LNCaP clone FGC (cell line): Measurements from ENCODE around the gene BRF1.

Experiments used
- DNase-seq: peaks from one replicate; pipeline ENCODE4 v3.0.0-alpha.2; 2011; ENCODE audit warnings: low read depth
- H3K4me3 ChIP-seq: 2 replicates; pipeline ENCODE4 v1.5.1; 2011; ENCODE audit warnings: mild to moderate bottlenecking, low read depth, low read length, control low read depth
- TF ChIP-seq, protein P1 (sequence below): IDR thresholded peaks from 2 replicates; pipeline ENCODE4 v1.5.1; 2012; ENCODE audit warnings: mild to moderate bottlenecking; ENCODE audit not compliant: control insufficient read depth, insufficient read depth; ENCODE audit errors: extremely low read depth

BRF1 gene

DNA sequence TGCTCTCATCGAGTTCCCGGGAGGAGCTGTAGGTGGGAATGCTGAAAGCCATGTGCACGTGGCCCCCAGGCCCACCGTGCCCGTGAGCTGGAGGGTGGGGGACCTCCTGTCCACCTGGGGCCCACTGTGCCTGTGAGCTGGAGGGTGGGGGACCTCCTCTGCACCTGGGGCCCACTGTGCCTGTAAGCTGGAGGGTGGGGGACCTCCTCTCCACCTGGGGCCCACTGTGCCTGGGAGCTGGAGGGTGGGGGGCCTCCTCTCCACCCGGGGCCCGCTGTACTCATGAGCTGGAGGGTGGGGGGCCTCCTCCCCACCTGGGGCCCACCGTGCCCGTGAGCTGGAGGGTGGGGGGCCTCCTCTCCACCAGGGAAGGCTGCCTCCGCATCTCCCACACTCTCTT is 105.8 kb downstream of the BRF1 start:
- TF ChIP-seq, protein P1, sequence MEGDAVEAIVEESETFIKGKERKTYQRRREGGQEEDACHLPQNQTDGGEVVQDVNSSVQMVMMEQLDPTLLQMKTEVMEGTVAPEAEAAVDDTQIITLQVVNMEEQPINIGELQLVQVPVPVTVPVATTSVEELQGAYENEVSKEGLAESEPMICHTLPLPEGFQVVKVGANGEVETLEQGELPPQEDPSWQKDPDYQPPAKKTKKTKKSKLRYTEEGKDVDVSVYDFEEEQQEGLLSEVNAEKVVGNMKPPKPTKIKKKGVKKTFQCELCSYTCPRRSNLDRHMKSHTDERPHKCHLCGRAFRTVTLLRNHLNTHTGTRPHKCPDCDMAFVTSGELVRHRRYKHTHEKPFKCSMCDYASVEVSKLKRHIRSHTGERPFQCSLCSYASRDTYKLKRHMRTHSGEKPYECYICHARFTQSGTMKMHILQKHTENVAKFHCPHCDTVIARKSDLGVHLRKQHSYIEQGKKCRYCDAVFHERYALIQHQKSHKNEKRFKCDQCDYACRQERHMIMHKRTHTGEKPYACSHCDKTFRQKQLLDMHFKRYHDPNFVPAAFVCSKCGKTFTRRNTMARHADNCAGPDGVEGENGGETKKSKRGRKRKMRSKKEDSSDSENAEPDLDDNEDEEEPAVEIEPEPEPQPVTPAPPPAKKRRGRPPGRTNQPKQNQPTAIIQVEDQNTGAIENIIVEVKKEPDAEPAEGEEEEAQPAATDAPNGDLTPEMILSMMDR: no peak
- no peak for DNase-seq

DNA sequence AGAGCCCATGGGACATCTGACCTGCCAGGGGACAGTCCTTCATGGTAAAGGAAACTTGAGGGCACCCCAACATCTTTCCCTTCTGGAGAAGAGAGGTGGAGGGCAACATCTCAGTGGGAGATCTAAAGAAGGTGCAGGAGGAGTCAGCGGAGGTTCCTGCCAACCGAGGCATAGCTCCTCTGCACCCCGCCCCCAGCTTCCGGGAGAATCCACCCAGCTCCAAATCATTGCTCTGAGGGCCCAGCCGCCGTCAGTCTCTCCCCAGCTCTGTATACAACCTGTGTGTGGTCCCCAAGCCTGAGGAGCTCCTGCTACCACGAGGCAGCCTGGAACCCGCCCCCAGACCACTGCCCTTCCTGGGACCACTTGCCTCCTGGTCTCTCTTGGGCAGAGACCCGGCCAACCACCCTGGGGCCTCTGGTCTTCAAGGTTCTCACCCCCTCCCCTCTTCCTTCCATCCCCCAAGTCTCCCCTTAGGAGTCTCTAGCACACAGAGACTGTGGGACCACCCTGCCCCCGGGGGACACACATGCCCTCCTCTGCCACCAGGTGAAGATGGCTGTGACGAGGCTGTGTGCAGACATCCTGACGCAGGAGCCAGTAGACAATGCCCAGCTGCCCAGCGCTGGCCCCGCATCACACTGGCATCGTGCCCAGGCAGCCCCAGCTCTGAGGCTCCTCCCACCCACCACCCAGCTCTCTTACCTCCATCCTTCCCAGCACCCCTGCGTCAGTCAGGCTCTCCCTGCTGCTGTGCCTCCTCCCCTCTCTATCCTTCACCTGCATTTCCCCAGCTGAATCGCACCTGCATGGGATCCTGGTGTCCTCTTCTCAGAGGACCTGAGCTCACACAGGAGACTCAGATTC is 106.7 kb downstream of the BRF1 start:
- DNase-seq: no peak
- no peak overlapping the region for H3K4me3 ChIP-seq
- TF ChIP-seq, protein P1: no peak

More for the DNA sequence above, 105.8 kb downstream of the BRF1 start:
- no peak overlapping the region for H3K4me3 ChIP-seq

DNA sequence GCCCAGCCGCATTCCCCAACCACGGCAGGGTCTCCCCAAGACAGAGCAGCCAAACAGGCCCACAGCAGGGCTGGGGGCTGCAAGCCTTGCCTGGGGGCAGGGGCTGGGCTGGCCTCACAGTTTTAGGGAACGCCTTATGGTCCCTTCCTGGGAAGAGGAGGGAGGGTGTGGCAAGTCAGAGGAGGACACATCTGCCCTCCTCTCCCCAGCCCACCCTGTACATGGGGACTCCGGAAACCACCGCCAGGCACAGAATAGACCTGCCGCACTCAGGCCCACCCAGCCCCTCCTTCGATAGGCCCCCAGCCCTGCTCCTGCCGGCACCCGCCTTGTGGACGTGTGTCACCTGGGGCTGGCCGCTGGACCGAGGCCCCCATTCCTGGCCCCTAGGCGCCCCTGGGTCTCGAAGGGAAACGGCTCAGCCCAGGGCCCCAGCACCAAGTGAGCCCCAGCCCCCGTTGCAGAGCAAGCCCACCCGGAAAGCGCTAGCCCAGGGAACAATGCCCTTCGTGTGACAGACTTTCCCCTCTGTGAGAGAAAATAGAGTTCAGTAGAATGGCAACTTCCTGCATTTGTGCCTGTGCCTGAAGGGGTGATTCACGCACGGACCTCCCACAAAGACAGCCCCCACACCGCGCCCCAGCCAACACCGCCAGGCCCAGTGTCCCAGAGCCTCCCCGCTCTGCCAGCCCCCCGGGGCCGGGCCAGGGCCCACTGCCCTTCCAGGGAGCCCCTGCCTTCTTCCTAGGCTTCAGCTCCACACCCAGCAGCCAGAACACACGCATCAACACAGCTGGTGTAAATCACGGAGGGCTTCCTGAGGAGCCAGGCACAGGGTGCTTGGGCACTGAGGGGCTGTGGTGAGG is 107.7 kb downstream of the BRF1 start:
- no peak for DNase-seq
- H3K4me3 ChIP-seq: no peak overlapping the region
- TF ChIP-seq, protein P1: no peak

DNA sequence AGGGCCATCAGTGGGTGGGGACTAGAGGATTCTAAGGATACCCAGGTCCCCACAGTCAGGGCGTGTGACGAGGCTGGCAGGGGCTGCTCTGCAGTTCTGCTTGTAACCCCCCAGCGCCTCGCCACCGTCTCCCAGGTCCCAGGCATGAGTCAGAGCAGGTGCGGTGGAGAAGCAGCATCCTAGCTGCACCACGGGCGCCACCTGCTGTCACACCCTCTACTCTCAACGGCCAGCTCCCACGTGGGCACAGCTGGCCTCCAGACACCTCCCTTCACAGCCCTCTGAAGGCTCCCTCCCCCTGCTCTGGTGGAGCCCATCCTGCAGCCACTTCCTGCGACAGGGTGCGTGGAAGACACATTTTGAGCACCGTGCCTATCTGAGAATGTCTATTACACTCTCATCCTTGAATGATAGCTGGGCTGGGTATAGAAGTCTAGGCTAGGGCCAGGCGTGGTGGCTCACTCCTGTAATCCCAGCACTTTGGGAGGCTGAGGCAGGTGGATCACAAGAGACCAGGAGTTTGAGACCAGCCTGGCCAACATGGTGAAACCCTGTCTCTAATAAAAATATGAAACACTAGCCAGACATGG is 112.8 kb downstream of the BRF1 start:
- TF ChIP-seq, protein P1: peak; percentile 2; the same call in 1 of the 2 replicates
- DNase-seq: no peak
- no peak overlapping the region for H3K4me3 ChIP-seq

DNA sequence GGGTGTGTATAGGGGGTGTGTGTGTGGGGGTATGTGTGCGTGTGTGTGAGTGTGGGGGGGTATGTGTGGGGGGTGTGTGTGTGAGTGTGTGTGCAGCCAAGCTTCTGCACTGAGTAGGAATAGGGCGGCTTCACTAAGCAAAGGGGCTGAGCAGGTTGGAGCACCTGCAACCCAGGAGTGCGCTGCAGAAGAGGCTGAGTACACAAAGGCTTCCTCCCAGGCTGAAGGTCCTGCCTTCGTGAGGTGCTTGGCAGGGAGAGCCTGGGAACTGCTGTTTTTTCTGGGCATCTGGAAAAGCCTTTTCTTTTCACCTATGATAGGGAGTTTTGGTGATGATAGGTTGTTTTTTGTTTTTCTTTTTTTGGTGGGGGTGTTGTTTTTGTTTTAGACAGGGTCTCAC is 113.7 kb downstream of the BRF1 start:
- DNase-seq: no peak
- no peak overlapping the region for H3K4me3 ChIP-seq
- TF ChIP-seq, protein P1: no peak

DNA sequence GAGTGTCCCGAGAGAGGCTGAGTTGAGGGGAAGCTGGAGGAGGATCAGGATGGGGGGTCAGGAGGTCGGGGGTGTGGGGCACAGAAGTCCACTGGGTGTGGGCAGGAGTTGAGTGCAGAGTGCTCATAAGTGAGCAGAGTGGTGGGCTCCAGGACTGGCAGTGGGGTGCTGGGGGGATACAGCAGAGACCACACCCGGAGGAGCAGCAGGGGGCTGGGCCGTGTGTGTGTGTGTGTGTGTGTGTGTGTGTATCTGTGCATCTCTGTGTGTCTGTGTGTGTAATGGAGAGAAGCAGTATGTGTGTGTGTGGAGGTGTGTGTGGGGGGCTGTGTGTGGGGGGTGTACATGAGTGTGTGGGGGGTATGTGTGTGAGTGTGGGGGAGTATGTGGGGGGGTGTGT is 114.8 kb downstream of the BRF1 start:
- TF ChIP-seq, protein P1: no peak

More for the DNA sequence above, 114.8 kb downstream of the BRF1 start:
- no peak for DNase-seq
- no peak overlapping the region for H3K4me3 ChIP-seq
